Smooth muscle cell (in vitro differentiated cells): ENCODE results near the gene SLC35E4. TPM values are rescaled to one million over a fixed set of nuclear protein-coding genes. Genes with fewer than 3 reads are reported as not detected.
"Not testable (repeated sequence)": the region's sequence is repeated elsewhere in the genome, so short reads cannot be mapped to it uniquely, and the experiment has no call there.

Experiments used
- DNase-seq: peaks from one replicate; lab custom pipeline; 2025; ENCODE audit not compliant: unreplicated experiment; lab: John Stamatoyannopoulos, UW
- H2AFZ ChIP-seq: fragments of 200-600 bp; sonication (generic); 2 replicates; pipeline ENCODE4 v1.6.0; 2016; ENCODE audit warnings: antibody characterized with exemption, low read depth, mild to moderate bottlenecking
- H3F3A ChIP-seq: fragments of 200-600 bp; sonication (generic); 2 replicates; pipeline ENCODE4 v1.6.0; 2017; ENCODE audit warnings: antibody characterized with exemption, low read depth
- H3K27ac ChIP-seq: fragments of 200-600 bp; sonication (generic); 2 replicates; pipeline ENCODE4 v1.5.1; 2016; ENCODE audit warnings: low read depth, mild to moderate bottlenecking
- H3K27me3 ChIP-seq: fragments of 200-600 bp; sonication (generic); 2 replicates; pipeline ENCODE4 v1.6.1; 2016; ENCODE audit warnings: low read depth, mild to moderate bottlenecking
- H3K36me3 ChIP-seq: fragments of 200-600 bp; sonication (generic); 2 replicates; pipeline ENCODE4 v1.5.1; 2016; ENCODE audit warnings: low read depth
- H3K4me1 ChIP-seq: fragments of 200-600 bp; sonication (generic); 2 replicates; pipeline ENCODE4 v1.5.1; 2016; ENCODE audit warnings: low read depth
- H3K4me2 ChIP-seq: fragments of 200-600 bp; sonication (generic); 2 replicates; pipeline ENCODE4 v1.6.0; 2016; ENCODE audit warnings: mild to moderate bottlenecking
- H3K4me3 ChIP-seq: fragments of 200-600 bp; sonication (generic); 2 replicates; pipeline ENCODE4 v1.5.1; 2016; ENCODE audit warnings: mild to moderate bottlenecking
- H3K79me2 ChIP-seq: fragments of 200-600 bp; sonication (generic); 2 replicates; pipeline ENCODE4 v1.6.0; 2016; ENCODE audit warnings: low read depth, mild to moderate bottlenecking
- H3K9ac ChIP-seq: fragments of 200-600 bp; sonication (generic); 2 replicates; pipeline ENCODE4 v1.6.0; 2016; ENCODE audit warnings: low read depth
- H3K9me3 ChIP-seq: fragments of 200-600 bp; sonication (generic); replicated peaks from 2 replicates; pipeline ENCODE4 v1.5.1; 2016; ENCODE audit warnings: low read depth
- H4K20me1 ChIP-seq: fragments of 200-600 bp; sonication (generic); 2 replicates; pipeline ENCODE4 v1.6.0; 2016; ENCODE audit warnings: low read depth
- CTCF ChIP-seq: fragments of 200-600 bp; sonication (generic); IDR thresholded peaks from 2 replicates; pipeline ENCODE4 v1.5.1; 2017; ENCODE audit warnings: borderline replicate concordance, mild to moderate bottlenecking, antibody characterized with exemption; ENCODE audit not compliant: insufficient read depth, poor library complexity, severe bottlenecking
- WGBS: methylation state at CpG from one replicate; pipeline ENCODE4 v1.1.7; 2016; ENCODE audit warnings: low lambda C conversion rate; 5-methylcytosine and 5-hydroxymethylcytosine counted together
- polyA plus RNA-seq: library from polyadenylated mRNA; unstranded; fragments of >200 nt; fragmentation: Nextera tagmentation; extraction: Ambion mirVana; gene quantifications from 2 replicates; pipeline ENCODE4 v1.2.1, GENCODE V29; 2016
- total RNA-seq: library from RNA; depleted of rRNA; stranded (reverse); fragments of >200 nt; gene quantifications from 2 replicates; pipeline ENCODE4 v1.2.3, GENCODE V29; 2014

The SLC35E4 gene
- total and polyA plus RNA-seq, 2 experiments from 2014 or later = 3.6 to 7.2 TPM

- H3K9me3 ChIP-seq = no peaks in the 10 kb centered on the region
- peaks cover 7% of the 10 kb centered on the region for H3K4me1 ChIP-seq
- H3K4me3 ChIP-seq = peak within 1 kb of the TSS; percentile 58
- H4K20me1 ChIP-seq = no peaks in the 10 kb centered on the region
- DNase-seq = peak; percentile 63
- H3K36me3 ChIP-seq = peaks cover 5% of the 10 kb centered on the region
- H3K27ac ChIP-seq = peak within 1 kb of the TSS; percentile 98
- TF ChIP-seq CTCF = no peak
- H3K4me2 ChIP-seq = peak within 1 kb of the TSS; percentile 86
- H3K79me2 ChIP-seq = peaks cover 21% of the 10 kb centered on the region
- 1% methylated on average over 49 of the region's 49 CpGs for WGBS
- H3K9ac ChIP-seq = peak within 1 kb of the TSS; percentile 99
- H3K27me3 ChIP-seq = no peaks in the 10 kb centered on the region
- peak within 1 kb of the TSS; percentile 88 for H2AFZ ChIP-seq
- H3F3A ChIP-seq = no peaks in the 10 kb centered on the region
Observed at GRCh38 chr22:30591588-30592359, 43.8 kb upstream of the SLC35E4 start, which contains the start of gene PES1. Gene PES1 (minus strand): TSS chr22:30591910. CDS start chr22:30591833, 77 bp downstream.

- not testable (repeated sequence) for H3K36me3 ChIP-seq, H3K4me1 ChIP-seq, H3K9me3 ChIP-seq, DNase-seq, H4K20me1 ChIP-seq, H3K9ac ChIP-seq, H3F3A ChIP-seq, H3K27me3 ChIP-seq
- peak overlapping the region; percentile 98 for H3K27ac ChIP-seq
- WGBS = 50% methylated on average over 18 of the region's 18 CpGs
- peak overlapping the region; percentile 23 for H3K4me3 ChIP-seq
- H2AFZ ChIP-seq = peak overlapping the region; percentile 58
- peak overlapping the region; percentile 86 for H3K4me2 ChIP-seq
- peaks cover 21% of the 10 kb centered on the region for H3K79me2 ChIP-seq
Observed at GRCh38 chr22:30592360-30592713, 43.2 kb upstream of the SLC35E4 start.

- H3K36me3 ChIP-seq = no peaks in the 10 kb centered on the region
- H4K20me1 ChIP-seq = no peaks in the 10 kb centered on the region
- no peak overlapping the region for H2AFZ ChIP-seq
- H3K4me1 ChIP-seq = no peaks in the 10 kb centered on the region
- H3K9ac ChIP-seq = no peak overlapping the region
- peaks cover 5% of the 10 kb centered on the region for H3K79me2 ChIP-seq
- H3K9me3 ChIP-seq = no peaks in the 10 kb centered on the region
- H3F3A ChIP-seq = no peaks in the 10 kb centered on the region
- H3K27me3 ChIP-seq = no peaks in the 10 kb centered on the region
- TF ChIP-seq CTCF = no peak
- WGBS = 88% methylated on average over 2 of the region's 2 CpGs
- DNase-seq = no peak
- no peak overlapping the region for H3K4me3 ChIP-seq
- H3K4me2 ChIP-seq = no peak overlapping the region
- no peak overlapping the region for H3K27ac ChIP-seq
Observed at GRCh38 chr22:30596199-30596598, 39.4 kb upstream of the SLC35E4 start.

GRCh38 chr22:30596886-30597285 lies 38.7 kb upstream of the SLC35E4 start:
- WGBS = 77% methylated on average over 16 of the region's 29 CpGs
- no peak for DNase-seq
- Histone ChIP-seq H3K36me3 (no peaks in the 10 kb centered on the region), H3K4me3 (no peak overlapping the region), H3K27ac (no peak overlapping the region), H3F3A (no peaks in the 10 kb centered on the region), H4K20me1 (no peaks in the 10 kb centered on the region), H3K9ac (no peak overlapping the region), H3K27me3 (no peaks in the 10 kb centered on the region), H2AFZ (no peak overlapping the region), H3K4me1 (no peaks in the 10 kb centered on the region), H3K9me3 (no peaks in the 10 kb centered on the region), H3K79me2 (no peaks in the 10 kb centered on the region), H3K4me2 (no peak overlapping the region)
- TF ChIP-seq CTCF = no peak
